Heart right ventricle (tissue), 16 donors: ENCODE data around the gene TTC6. TPM values are rescaled to one million over a fixed set of nuclear protein-coding genes. Genes with fewer than 3 reads are reported as not detected.

Experiments
- ATAC-seq, 8 donors: fragments of 200-7000 bp; cut with Tn5 transposase; one replicate each; pipeline ENCODE4 v1.9.1; 2020; ENCODE audit warnings: mild to moderate bottlenecking in 8 of 8, moderate library complexity in 8 of 8, moderate number of reproducible peaks in 1 of 8
- DNase-seq, 2 donors: peaks; one replicate each; pipeline ENCODE4 v3.0.0-alpha.2; 2020
- H3K27ac ChIP-seq, 10 donors: fragments of 200-600 bp; sonication (generic) in 2 of 10; one replicate each; pipeline versions ENCODE4 v1.5.0 to v1.8.0; 2020 to 2022; ENCODE audit warnings: mild to moderate bottlenecking in 3 of 10
- H3K27me3 ChIP-seq, 7 donors: fragments of 200-600 bp; one replicate each; pipeline ENCODE4 v1.8.0; 2021 to 2022; ENCODE audit warnings: mild to moderate bottlenecking in 2 of 7
- H3K36me3 ChIP-seq, 9 donors: fragments of 200-600 bp; sonication (generic) in 1 of 9; one replicate each; pipeline versions ENCODE4 v1.5.0 to v1.8.0; 2020 to 2022; ENCODE audit warnings: mild to moderate bottlenecking in 2 of 9
- H3K4me1 ChIP-seq, 9 donors: fragments of 200-600 bp; sonication (generic) in 1 of 9; one replicate each; pipeline versions ENCODE4 v1.5.0 to v1.8.0; 2020 to 2022; ENCODE audit warnings: mild to moderate bottlenecking in 4 of 9
- H3K4me3 ChIP-seq, 10 donors: fragments of 200-600 bp; sonication (generic) in 2 of 10; one replicate each; pipeline versions ENCODE4 v1.5.0 to v1.8.0; 2020 to 2022; ENCODE audit warnings: mild to moderate bottlenecking in 7 of 10, moderate library complexity in 2 of 10
- H3K9me3 ChIP-seq, 11 donors: fragments of 200-600 bp in 10 of 11; sonication (generic) in 2 of 11; one replicate each; pipeline versions ENCODE4 v1.5.0 to v1.8.0; 2013 to 2022; ENCODE audit warnings: mild to moderate bottlenecking in 2 of 11, control low read depth in 1 of 11, moderate library complexity in 1 of 11
- CTCF ChIP-seq, 9 donors: fragments of 200-600 bp; sonication (generic) in 2 of 9; IDR thresholded peaks; one replicate each; pipeline versions ENCODE4 v1.5.0 to v1.8.0; 2021 to 2022; ENCODE audit warnings: antibody characterized with exemption in 9 of 9, mild to moderate bottlenecking in 5 of 9, moderate library complexity in 1 of 9
- WGBS, 2 donors: extraction: QIAGEN DNeasy Blood & Tissue Kit; methylation state at CpG; one replicate each; pipeline ENCODE4 v1.1.7; 2013; ENCODE audit warnings: inconsistent platforms in 1 of 2; 5-methylcytosine and 5-hydroxymethylcytosine counted together
- intact Hi-C, 10 donors: fragments of 100-400 bp; cut with DNase I; formaldehyde crosslinking; loops; one replicate each; pipeline versions ENCODE4 v1.11.1 to v1.14.2; 2022
- long read RNA-seq, 3 donors: library from polyadenylated mRNA; unstranded; transcript quantifications; one replicate each; pipeline ENCODE4 v2.0.0, GENCODE V29; 2020 to 2021
- polyA plus RNA-seq, 2 donors: library from polyadenylated mRNA; stranded (reverse); fragments of 200-250 nt; gene quantifications; one replicate each; pipeline ENCODE4 v1.2.3, GENCODE V29; 2013
- total RNA-seq, 10 donors: library from RNA; stranded (reverse); fragmentation: NEBNext Ultra II Directional in 3 of 10; extraction: Animal tissue kit (Norgen Biotek cat#: 25700) in 3 of 10; gene quantifications; one replicate each; pipeline versions ENCODE4 v1.2.1 to v1.2.4, GENCODE V29; 2021 to 2023
- donor health status: Arrhythmogenic right ventricular cardiomyopathy.
- donor health status: ischemic (EF 13 %, LVEDD 7.1; RV severe dilation, severe dysfunction).
- donor health status: healthy with polysubstance abuse.
- donor health status: DM: no; HTN: yes; CAD: no.
- donor health status: DM: no; HTN: no; CAD: no.
- donor health status: ischemic (EF 25% LVEDD 6.9; RV normal size, moderate dysfunction).
- donor health status: ischemic (EF 25% LVEDD 5.7; RV mildly dilated, moderate dysfunction).
- donor health status: healthy.
- donor health status: DM: yes; HTN: yes; CAD: no.
- donor health status: Ischemic cardiomyopathy.
- donor health status: ischemic (EF 35%, LVEDD 5.7; RV mildly dilated, moderate dysfunction).
- donor health status: nonischemic (EF 11% LVEDD 7.7; RV severe dilation, severe dysfunction).
- donor health status: DM: yes; HTN: yes; CAD: no.
- donor health status: PGD.
- donor health status: ischemic (EF 29% LVEDD 5.4; RV normal size, mild dysfunction).
- donor health status: nonischemic (EF 23%, LVEDD 6.1; RV moderate dilation, normal function).

Gene TTC6
- total RNA-seq (not detected), polyA plus RNA-seq (not detected)
- long read RNA-seq, donor 1 = 0 reads
- long read RNA-seq, donor 2 = 0 reads
- long read RNA-seq, donor 3 = 0 reads

DNA sequence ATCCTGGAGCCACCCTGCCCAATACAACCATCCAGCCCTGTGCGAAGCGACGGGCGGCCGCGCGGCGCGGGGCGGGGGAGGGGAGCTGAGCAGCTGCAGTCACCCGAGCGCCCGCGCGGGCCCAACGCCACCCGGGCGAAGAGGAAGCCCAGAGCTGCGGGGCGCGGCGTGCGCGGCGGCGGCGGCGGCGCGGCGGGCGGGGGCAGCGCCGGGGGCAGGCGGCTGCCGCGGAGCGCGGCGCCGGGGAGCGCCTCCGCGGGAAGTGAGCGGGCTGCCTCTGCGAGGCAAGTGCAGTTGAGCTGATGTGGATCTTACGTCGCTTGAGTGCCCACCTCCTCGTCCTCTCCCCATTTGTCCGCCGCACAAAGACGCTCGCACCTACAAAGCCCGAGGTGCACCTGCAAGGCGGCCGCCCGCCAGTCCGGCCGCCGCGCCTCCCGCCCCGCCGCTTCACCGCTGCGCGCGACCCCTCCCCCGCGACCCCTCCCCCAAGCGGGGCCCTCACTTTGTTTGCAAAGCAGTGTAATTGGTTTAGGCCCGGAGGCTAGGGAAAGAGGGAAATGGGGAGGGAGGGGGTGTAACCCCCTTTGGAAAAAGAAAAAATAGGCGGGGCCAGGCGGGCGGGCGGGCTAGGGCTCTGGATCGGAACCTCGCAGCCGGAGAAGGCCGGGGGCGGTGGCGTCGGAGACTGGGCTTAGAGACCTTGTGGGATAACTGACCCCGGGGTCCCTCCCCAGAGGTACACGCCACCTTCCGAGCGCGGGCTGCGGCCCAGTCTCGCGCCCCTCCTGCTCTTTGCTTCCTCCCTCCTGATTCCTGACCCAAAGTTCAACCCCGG is at the start of gene TTC6, which contains the start of gene FOXA1:
Gene TTC6 (plus strand): TSS at position 659 of the 838 bp plus-strand sequence. CDS start 26,436 bp downstream, outside the sequence.
Gene FOXA1 (minus strand): TSS at position 279 of the 838 bp plus-strand sequence. CDS start 277 bp downstream, at position 2.
- no peak for TF ChIP-seq CTCF (IDR thresholded peaks at IDR 0.05)
- H3K27ac ChIP-seq = no peak within 1 kb of the TSS
- peak in 1 of 2 donors; percentile 15 for DNase-seq
- 1 to 2% methylated on average over 83 to 92 of the region's 92 CpGs for WGBS, 2 donors
- no peaks in the 10 kb centered on the region for H3K36me3 ChIP-seq
- H3K27me3 ChIP-seq = peaks cover 54 to 99% (median 98%) of the 10 kb centered on the region in 7 donors
- peak within 1 kb of the TSS; percentile 3 to 46 (median 38) for H3K4me3 ChIP-seq
- H3K4me1 ChIP-seq = peaks cover 3 to 58% (median 42%) of the 10 kb centered on the region in 9 donors
- intact Hi-C loops = loop anchor here in 2 of 10 donors (5.0 to 10.0 kb wide), 2 partner anchors 340 to 348 kb away; no protein-coding TSS in a partner anchor
- no peaks in the 10 kb centered on the region for H3K9me3 ChIP-seq
- peak in 4 of 8 donors; percentile 9 to 41 (median 21) for ATAC-seq

DNA sequence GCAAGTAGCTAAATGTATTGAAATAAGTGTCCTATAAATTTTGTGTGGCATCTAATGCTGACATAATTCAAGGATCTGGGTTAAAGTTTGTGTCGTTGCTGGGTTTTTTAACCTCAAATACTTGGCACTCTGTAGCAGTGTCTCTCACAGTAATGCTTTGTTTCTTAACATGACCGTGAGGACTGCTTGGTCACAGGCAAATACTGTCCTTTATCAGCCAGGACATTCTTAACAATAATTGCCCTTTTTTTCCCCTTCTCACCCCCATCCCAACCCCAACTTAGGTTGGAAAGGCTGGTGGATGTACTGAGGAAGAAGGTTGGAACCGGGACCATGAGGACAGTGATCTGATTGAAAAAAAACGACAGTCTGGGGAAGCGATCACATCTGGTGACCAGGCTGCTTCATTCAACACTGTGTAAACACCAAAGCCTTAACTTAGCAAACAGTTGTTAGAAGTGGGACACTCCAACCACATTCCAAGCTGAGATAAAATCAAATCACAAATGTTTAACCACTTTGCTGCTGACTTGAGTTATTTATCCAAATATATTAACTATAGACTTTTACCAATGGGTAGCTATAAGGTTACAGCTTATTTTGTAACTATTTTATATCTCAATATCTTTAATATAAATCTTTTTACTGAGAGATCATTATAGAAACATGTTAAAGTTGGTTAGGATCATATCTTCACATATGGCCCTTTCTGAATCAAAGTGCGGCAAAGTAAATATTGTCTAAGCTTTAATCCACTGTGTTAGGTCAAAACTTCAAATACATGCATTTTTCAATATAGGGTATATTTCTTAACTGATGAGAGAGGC is 48.6 kb upstream of the TTC6 start:
- no peak for DNase-seq
- H3K4me1 ChIP-seq = no peaks in the 10 kb centered on the region
- WGBS, 2 donors = 35 to 41% methylated on average over 6 of the region's 6 CpGs
- no peak overlapping the region for H3K4me3 ChIP-seq
- H3K36me3 ChIP-seq = no peaks in the 10 kb centered on the region
- no peak overlapping the region for H3K27ac ChIP-seq
- peaks cover 0 to 5% (median 0%) of the 10 kb centered on the region in 11 donors for H3K9me3 ChIP-seq
- intact Hi-C loops = no loop called here
- TF ChIP-seq CTCF (IDR thresholded peaks at IDR 0.05) = no peak
- ATAC-seq = no peak
- H3K27me3 ChIP-seq = no peaks in the 10 kb centered on the region

DNA sequence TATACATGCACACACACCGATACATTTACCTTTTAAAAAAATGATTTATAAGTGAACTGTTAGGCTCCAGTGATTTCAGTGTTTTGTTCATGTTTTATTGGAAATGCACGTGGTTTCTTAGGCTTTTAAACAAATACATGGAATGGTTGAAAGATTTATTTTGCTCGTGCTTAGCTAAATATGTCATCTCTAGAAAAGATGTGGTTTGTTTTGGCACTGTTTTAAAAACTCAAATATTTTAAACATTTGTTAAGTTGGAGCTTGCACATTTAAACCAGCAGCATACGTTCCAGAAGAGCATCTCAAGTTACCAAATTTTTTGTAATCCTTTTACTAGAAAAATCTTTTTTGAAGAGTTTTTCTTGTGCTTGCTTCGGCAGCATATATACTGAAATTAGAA is 44.9 kb upstream of the TTC6 start:
- no peaks in the 10 kb centered on the region for H3K4me1 ChIP-seq
- H3K27me3 ChIP-seq = no peaks in the 10 kb centered on the region
- TF ChIP-seq CTCF (IDR thresholded peaks at IDR 0.05) = no peak
- intact Hi-C loops = no loop called here
- H3K9me3 ChIP-seq = peaks cover 0 to 29% (median 7%) of the 10 kb centered on the region in 11 donors
- 57 to 61% methylated on average over 5 of the region's 5 CpGs for WGBS, 2 donors
- ATAC-seq (no peak), DNase-seq (no peak)
- no peak overlapping the region for H3K27ac ChIP-seq
- H3K4me3 ChIP-seq = no peak overlapping the region
- H3K36me3 ChIP-seq = no peaks in the 10 kb centered on the region

DNA sequence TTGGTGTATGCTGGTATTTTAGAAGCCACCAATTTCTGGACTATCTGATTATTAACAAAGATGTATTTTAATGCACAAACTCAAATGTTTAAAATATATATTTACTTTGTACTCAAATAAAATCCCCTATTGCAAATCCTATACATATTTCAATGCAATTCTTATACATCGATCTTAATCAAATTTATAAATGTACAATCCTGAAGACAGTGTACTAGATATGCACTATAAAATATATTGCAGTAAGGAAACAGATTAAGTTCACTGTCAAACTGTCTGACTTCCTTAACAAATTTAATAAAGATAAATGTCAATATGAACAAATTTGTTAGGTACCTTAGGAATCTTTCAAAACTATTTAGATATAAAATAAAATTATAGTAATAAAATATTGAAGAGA is 44.3 kb upstream of the TTC6 start:
- 97 to 98% methylated on average over 1 of the region's 1 CpG for WGBS, 2 donors
- intact Hi-C loops = no loop called here
- no peak overlapping the region for H3K27ac ChIP-seq
- no peaks in the 10 kb centered on the region for H3K4me1 ChIP-seq
- H3K27me3 ChIP-seq = no peaks in the 10 kb centered on the region
- peaks cover 0 to 29% (median 7%) of the 10 kb centered on the region in 11 donors for H3K9me3 ChIP-seq
- no peak for TF ChIP-seq CTCF (IDR thresholded peaks at IDR 0.05)
- no peak for DNase-seq
- no peak overlapping the region for H3K4me3 ChIP-seq
- no peaks in the 10 kb centered on the region for H3K36me3 ChIP-seq
- no peak for ATAC-seq
